ENCODE data around the gene GALNT18.

The GALNT18 gene

DNA sequence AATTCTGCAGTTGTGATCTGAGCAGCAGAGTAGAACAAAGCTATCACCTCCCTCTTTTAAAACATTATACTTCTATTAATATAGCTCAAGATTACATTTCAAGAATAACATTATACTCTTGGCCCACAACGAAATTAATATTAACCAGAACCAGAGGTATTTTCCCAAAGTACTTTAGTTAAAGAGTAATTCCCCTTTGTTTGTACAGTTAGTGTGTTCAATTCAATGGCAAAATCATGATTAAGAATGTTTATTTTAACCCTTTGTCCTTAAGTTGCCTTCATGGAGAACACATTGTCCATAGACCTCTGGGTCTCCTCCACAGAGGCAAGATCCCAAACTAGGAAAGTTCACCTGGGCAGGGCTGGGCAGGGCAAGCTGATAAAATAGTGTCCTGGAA lies 180.7 kb downstream of the GALNT18 start:
- Histone ChIP-seq H3K27ac (ENCODE audit: extremely low read depth, low read depth, low read length) (no peak overlapping the region), H3K4me3 (ENCODE audit: low read depth, low read length) (no peak overlapping the region), H3K36me3 (ENCODE audit: control insufficient read depth in 2 of 2, insufficient read depth in 1 of 2, low read length in 2 of 2) (no peaks in the 10 kb centered on the region), H3K4me1 (ENCODE audit: control insufficient read depth, insufficient read depth, low read length) (no peaks in the 10 kb centered on the region), H3K9me3 (ENCODE audit: control insufficient read depth, insufficient read depth, low read depth, low read length) (no peaks in the 10 kb centered on the region)
- ChIA-PET CTCF (no interaction called here), POLR2A (interaction anchor here (0.9 kb wide), 1 partner anchor 16 kb away, joined by 3 read pairs; no protein-coding TSS in a partner anchor)
- no peak for TF ChIP-seq OVOL3 (tag by site-specific recombination; IDR thresholded peaks at IDR 0.05)
- TF ChIP-seq ZNF214 (tag by site-specific recombination; IDR thresholded peaks at IDR 0.05; ENCODE audit: borderline replicate concordance), result no peak
- no peak for TF ChIP-seq SP2 (tag by site-specific recombination; IDR thresholded peaks at IDR 0.05)
- TF ChIP-seq ZNF169 (tag by site-specific recombination; IDR thresholded peaks at IDR 0.05), result no peak
- no peak for TF ChIP-seq ZNF555 (tag by site-specific recombination; conservative IDR thresholded peaks at IDR 0.05)

DNA sequence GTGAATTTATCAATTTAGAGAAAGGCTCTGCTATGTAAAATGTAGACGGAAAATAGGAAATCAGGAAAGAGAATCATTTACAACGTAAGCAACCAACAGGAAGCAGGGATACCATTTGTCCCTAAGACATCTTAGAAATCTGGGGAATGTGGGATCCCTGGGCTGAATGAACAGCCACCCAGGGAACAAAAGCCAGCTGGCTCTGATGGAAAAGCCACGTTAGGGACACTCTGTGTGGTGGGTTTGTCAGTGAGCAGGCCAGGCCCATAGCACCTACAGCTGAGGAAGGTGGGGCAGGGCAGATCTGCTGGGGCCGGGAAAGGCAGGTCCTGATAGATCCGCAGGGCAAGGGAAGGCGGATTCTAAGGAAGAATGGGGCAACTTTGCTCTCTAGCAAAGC lies 181.7 kb downstream of the GALNT18 start:
- no peaks in the 10 kb centered on the region for H3K36me3 ChIP-seq (ENCODE audit: control insufficient read depth in 2 of 2, insufficient read depth in 1 of 2, low read length in 2 of 2)
- ChIA-PET CTCF (no interaction called here), POLR2A (interaction anchor here (0.9 kb wide), 1 partner anchor 16 kb away, joined by 3 read pairs; no protein-coding TSS in a partner anchor)
- no peak overlapping the region for H3K27ac ChIP-seq (ENCODE audit: extremely low read depth, low read depth, low read length)
- no peak overlapping the region for H3K4me3 ChIP-seq (ENCODE audit: low read depth, low read length)
- H3K4me1 ChIP-seq (ENCODE audit: control insufficient read depth, insufficient read depth, low read length), result no peaks in the 10 kb centered on the region
- TF ChIP-seq, protein P1, sequence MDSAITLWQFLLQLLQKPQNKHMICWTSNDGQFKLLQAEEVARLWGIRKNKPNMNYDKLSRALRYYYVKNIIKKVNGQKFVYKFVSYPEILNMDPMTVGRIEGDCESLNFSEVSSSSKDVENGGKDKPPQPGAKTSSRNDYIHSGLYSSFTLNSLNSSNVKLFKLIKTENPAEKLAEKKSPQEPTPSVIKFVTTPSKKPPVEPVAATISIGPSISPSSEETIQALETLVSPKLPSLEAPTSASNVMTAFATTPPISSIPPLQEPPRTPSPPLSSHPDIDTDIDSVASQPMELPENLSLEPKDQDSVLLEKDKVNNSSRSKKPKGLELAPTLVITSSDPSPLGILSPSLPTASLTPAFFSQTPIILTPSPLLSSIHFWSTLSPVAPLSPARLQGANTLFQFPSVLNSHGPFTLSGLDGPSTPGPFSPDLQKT (IDR thresholded peaks at IDR 0.05; ENCODE audit: borderline replicate concordance, low read depth, low read length), result no peak
- H3K9me3 ChIP-seq (ENCODE audit: control insufficient read depth, insufficient read depth, low read depth, low read length), result no peaks in the 10 kb centered on the region

DNA sequence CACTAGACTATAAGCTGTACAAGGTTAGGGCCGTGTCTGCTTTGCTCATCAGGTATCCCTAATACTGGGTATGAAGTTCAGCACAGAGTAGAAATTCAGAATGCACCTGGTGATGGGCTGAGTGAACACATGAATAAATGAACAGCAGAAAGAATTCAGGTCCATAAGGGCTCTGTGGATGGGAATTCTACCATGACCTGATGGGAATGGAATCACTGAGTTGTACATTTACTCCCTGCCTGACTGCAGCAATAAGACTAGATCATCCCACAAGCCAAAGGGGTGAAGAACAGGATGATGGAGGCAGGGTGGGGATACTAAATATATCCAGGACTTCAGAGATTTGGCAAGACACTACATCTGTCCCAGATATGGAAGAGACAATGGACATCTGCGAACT lies 182.2 kb downstream of the GALNT18 start:
- ChIA-PET POLR2A (no interaction called here), CTCF (interaction anchor here (1.2 kb wide), 1 partner anchor 37 kb away, joined by 3 read pairs; no protein-coding TSS in a partner anchor)
- no peak overlapping the region for H3K27ac ChIP-seq (ENCODE audit: extremely low read depth, low read depth, low read length)
- H3K36me3 ChIP-seq (ENCODE audit: control insufficient read depth in 2 of 2, insufficient read depth in 1 of 2, low read length in 2 of 2), result no peaks in the 10 kb centered on the region
- no peaks in the 10 kb centered on the region for H3K9me3 ChIP-seq (ENCODE audit: control insufficient read depth, insufficient read depth, low read depth, low read length)
- TF ChIP-seq, protein P2, sequence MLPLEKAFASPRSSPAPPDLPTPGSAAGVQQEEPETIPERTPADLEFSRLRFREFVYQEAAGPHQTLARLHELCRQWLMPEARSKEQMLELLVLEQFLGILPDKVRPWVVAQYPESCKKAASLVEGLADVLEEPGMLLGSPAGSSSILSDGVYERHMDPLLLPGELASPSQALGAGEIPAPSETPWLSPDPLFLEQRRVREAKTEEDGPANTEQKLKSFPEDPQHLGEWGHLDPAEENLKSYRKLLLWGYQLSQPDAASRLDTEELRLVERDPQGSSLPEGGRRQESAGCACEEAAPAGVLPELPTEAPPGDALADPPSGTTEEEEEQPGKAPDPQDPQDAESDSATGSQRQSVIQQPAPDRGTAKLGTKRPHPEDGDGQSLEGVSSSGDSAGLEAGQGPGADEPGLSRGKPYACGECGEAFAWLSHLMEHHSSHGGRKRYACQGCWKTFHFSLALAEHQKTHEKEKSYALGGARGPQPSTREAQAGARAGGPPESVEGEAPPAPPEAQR (tag by site-specific recombination; IDR thresholded peaks at IDR 0.05), result no peak
- TF ChIP-seq FEZF1 (tag by site-specific recombination; IDR thresholded peaks at IDR 0.05), result no peak
- H3K4me3 ChIP-seq (ENCODE audit: low read depth, low read length), result no peak overlapping the region
- H3K4me1 ChIP-seq (ENCODE audit: control insufficient read depth, insufficient read depth, low read length), result no peaks in the 10 kb centered on the region

DNA sequence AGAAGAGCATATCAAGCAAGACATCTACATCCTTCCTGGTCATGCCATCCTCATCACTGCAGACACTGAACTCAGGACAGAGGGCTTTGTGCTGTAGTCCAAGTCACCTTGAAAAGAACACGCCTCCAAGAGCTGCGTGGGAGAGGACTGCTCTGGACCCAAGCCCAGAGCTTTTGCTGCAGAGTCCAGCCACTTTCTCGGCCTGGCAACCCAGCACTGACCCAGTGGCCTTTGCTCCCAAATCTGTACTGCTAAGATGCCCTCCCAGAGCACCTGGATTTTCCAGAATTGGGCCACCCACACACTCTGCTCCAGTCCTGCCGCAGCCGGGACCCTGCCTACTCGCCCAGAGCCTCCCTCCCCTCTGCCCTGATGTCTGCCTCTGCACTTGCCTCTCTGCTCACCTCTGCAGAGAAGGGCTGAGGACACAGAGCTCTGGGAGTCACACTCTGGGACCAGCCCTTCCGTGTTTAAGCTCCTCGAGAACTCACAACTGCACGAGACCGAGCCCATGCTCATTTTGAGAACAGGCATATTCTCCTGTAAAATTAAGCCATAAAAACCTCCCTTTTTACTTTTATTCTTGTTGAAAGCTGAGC lies 185.0 kb downstream of the GALNT18 start:
- CTCF ChIA-PET, result interaction anchor here (0.5 kb wide), 1 partner anchor 14 kb away, joined by 3 read pairs; no protein-coding TSS in a partner anchor
- TF ChIP-seq ZFHX2 (tag by site-specific recombination; conservative IDR thresholded peaks at IDR 0.05) (0 out of 2 replicates have a peak, but pooled peaks have one; percentile 30), ZNF433 (tag by site-specific recombination; IDR thresholded peaks at IDR 0.05; ENCODE audit: low read depth) (no peak), ZNF548 (tag by site-specific recombination; IDR thresholded peaks at IDR 0.05) (no peak), ZNF701 (tag by site-specific recombination; IDR thresholded peaks at IDR 0.05) (no peak), EGR2 (tag by site-specific recombination; IDR thresholded peaks at IDR 0.05; ENCODE audit: low read depth) (0 out of 2 replicates have a peak, but pooled peaks have one; percentile 28)
- TF ChIP-seq, protein P3, sequence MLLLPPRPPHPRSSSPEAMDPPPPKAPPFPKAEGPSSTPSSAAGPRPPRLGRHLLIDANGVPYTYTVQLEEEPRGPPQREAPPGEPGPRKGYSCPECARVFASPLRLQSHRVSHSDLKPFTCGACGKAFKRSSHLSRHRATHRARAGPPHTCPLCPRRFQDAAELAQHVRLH (tag by site-specific recombination; IDR thresholded peaks at IDR 0.05), result no peak
- TF ChIP-seq, protein P4, sequence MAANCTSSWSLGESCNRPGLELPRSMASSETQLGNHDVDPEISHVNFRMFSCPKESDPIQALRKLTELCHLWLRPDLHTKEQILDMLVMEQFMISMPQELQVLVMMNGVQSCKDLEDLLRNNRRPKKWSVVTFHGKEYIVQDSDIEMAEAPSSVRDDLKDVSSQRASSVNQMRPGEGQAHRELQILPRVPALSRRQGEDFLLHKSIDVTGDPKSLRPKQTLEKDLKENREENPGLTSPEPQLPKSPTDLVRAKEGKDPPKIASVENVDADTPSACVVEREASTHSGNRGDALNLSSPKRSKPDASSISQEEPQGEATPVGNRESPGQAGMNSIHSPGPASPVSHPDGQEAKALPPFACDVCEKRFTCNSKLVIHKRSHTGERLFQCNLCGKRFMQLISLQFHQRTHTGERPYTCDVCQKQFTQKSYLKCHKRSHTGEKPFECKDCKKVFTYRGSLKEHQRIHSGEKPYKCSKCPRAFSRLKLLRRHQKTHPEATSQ (tag by site-specific recombination; IDR thresholded peaks at IDR 0.05), result no peak

More for the DNA sequence above, 185.0 kb downstream of the GALNT18 start:
- Histone ChIP-seq H3K36me3 (ENCODE audit: control insufficient read depth in 2 of 2, insufficient read depth in 1 of 2, low read length in 2 of 2) (peaks cover 0 to 6% of the 10 kb centered on the region in 2 experiments; a peak in 1 of 3 replicates), H3K4me3 (ENCODE audit: low read depth, low read length) (no peak overlapping the region), H3K9me3 (ENCODE audit: control insufficient read depth, insufficient read depth, low read depth, low read length) (no peaks in the 10 kb centered on the region), H3K27ac (ENCODE audit: extremely low read depth, low read depth, low read length) (no peak overlapping the region), H3K4me1 (ENCODE audit: control insufficient read depth, insufficient read depth, low read length) (no peaks in the 10 kb centered on the region)
- POLR2A ChIA-PET, result no interaction called here
